ENCODE measurements around the gene GSC.
"Not testable (repeated sequence)": the region's sequence is repeated elsewhere in the genome, so short reads cannot be mapped to it uniquely, and the experiment has no call there.

GSC gene

GRCh38 chr14:94769391-94770250 lies at the start of gene GSC:
GSC (minus strand) TSS chr14:94770113; CDS start chr14:94770015, 98 bp downstream.
- DNase-seq (ENCODE audit: low spot score), result no peak

GRCh38 chr14:94819531-94819930 lies 49.6 kb upstream of the GSC start:
- DNase-seq (ENCODE audit: low spot score), result no peak

- no peak for DNase-seq (ENCODE audit: low spot score)
These were observed 46.2 kb upstream of the GSC start for GRCh38 chr14:94816113-94816512.

GRCh38 chr14:94805680-94806288 lies 35.9 kb upstream of the GSC start:
- DNase-seq (ENCODE audit: low spot score), result no peak

GRCh38 chr14:94801225-94801624 lies 31.3 kb upstream of the GSC start:
- DNase-seq (ENCODE audit: low spot score), result no peak

- not testable (repeated sequence) for DNase-seq (ENCODE audit: low spot score)
These were observed 30.9 kb upstream of the GSC start for GRCh38 chr14:94800764-94801163.

- no peak for DNase-seq (ENCODE audit: low spot score)
These were observed 28.0 kb upstream of the GSC start for GRCh38 chr14:94797887-94798286.

- DNase-seq (ENCODE audit: low spot score), result no peak
These were observed 26.4 kb upstream of the GSC start for GRCh38 chr14:94796278-94796677.

- DNase-seq (ENCODE audit: low spot score), result no peak
These were observed 25.5 kb upstream of the GSC start for GRCh38 chr14:94795372-94795771.

- no peak for DNase-seq (ENCODE audit: low spot score)
These were observed 24.0 kb upstream of the GSC start for GRCh38 chr14:94793901-94794300.

GRCh38 chr14:94787655-94788054 lies 17.7 kb upstream of the GSC start:
- no peak for DNase-seq (ENCODE audit: low spot score)

- no peak for DNase-seq (ENCODE audit: low spot score)
These were observed 17.2 kb upstream of the GSC start for GRCh38 chr14:94787092-94787491.

- no peak for DNase-seq (ENCODE audit: low spot score)
These were observed 10.9 kb upstream of the GSC start for GRCh38 chr14:94780536-94781399.

GRCh38 chr14:94779713-94780112 lies 9.8 kb upstream of the GSC start:
- DNase-seq (ENCODE audit: low spot score), result no peak

GRCh38 chr14:94775871-94776210 lies 5.9 kb upstream of the GSC start:
- DNase-seq (ENCODE audit: low spot score), result no peak

GRCh38 chr14:94775091-94775870 lies 5.4 kb upstream of the GSC start:
- DNase-seq (ENCODE audit: low spot score), result no peak

- DNase-seq (ENCODE audit: low spot score), result no peak
These were observed 4.6 kb upstream of the GSC start for GRCh38 chr14:94774344-94775090.

- DNase-seq (ENCODE audit: low spot score), result no peak
These were observed 3.9 kb upstream of the GSC start for GRCh38 chr14:94773655-94774343.

- DNase-seq (ENCODE audit: low spot score), result no peak
These were observed 3.2 kb upstream of the GSC start for GRCh38 chr14:94773061-94773648.

GRCh38 chr14:94772548-94772947 lies 2.6 kb upstream of the GSC start:
- no peak for DNase-seq (ENCODE audit: low spot score)
